Stimulated activated CD4-positive, alpha-beta T cell treated with anti-CD3 and anti-CD28 coated beads, Interleukin-1b, Interleukin-23, amount 100 ng/mL, for 24 hours (primary cell): ENCODE results near the gene PDILT.
"Not testable (repeated sequence)": the region's sequence is repeated elsewhere in the genome, so short reads cannot be mapped to it uniquely, and the experiment has no call there.

Experiments
- DNase-seq, 4 experiments: peaks; one replicate each; pipeline ENCODE4 v3.0.0-alpha.2; 2020; ENCODE audit warnings: low read depth in 4 of 4, low spot score in 1 of 4

Gene PDILT

DNA sequence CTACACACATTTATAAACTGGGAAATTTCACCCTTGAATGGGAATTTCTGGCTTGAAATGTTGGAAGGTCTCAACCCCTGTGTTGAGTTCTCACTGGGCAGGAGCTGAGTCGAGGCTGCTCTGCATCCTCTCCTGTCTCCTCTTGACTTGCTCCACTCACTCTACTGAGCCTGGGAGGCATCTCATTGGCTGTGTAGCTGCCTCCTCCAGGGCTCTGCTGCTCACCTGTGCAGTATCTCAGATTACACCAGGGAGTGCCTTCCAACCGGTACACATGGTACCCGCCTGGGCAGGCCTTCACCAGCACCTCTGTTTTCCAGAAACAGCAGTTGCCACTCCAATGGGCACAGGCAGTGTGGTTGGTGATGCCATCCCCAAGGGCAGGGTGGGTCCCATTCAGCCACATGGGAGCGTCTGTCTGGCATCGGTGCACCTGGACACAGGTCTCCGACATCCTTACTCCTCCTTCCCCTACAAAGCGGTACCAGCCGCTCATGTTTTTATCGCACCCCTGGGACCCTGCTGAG, 80.9 kb downstream of the PDILT start:
- no peak for DNase-seq

DNA sequence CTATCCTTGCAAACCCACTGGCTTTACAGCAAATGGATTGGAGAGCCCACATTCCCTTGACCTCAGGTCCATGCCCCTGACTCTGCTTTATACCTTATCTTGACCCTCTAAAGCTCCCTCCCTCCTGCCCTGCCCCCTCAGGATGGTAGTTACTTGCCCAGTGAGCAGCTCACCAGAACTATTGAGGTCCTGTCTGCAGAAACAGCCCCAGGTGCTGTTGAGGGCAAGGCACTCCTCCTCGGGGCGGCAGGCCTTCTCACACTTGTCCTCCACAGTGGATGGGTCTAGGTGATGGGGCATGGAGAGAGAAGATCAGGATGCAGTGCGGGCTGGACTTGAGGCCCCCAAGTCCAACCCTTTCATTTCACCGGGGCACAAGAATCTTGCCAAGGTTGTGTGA, 81.8 kb downstream of the PDILT start:
- DNase-seq = no peak

DNA sequence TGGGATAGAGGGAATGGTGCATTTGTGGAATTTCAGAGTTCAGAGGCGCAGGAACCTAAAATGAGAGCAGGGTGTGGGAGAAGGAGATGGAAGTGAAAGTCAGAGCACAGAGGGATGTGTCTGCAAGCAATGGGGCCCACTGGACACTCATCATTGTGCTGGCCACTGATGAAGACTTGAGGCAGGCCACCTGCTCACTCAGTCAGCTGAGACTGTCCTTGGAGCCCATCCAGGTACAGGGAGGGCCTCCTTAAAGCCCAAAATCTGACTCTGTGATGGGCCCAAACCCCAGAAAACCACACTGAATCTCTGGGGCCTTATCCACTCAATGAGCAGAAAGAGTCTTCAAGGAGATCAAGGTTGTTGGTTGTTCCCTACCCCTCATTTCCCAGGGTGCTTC, 82.9 kb downstream of the PDILT start:
- no peak for DNase-seq

DNA sequence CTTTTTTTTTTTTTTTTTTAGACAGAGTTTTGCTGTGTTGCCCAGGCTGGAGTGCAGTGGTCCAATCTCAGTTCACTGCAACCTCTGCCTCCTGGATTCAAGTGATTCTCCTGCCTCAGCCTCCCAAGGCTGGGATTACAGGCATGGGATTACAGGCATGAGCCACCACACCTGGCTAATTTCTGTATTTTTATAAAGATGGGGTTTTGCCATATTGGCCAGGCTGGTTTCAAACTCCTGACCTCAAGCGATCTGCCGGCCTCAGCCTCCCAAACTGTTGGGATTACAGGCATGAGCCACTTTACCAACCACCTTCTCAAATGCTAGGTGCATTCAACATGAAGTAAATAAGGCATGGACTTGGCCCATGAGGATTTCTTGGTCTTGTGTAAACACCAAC, 83.5 kb downstream of the PDILT start:
- not testable (repeated sequence) for DNase-seq

DNA sequence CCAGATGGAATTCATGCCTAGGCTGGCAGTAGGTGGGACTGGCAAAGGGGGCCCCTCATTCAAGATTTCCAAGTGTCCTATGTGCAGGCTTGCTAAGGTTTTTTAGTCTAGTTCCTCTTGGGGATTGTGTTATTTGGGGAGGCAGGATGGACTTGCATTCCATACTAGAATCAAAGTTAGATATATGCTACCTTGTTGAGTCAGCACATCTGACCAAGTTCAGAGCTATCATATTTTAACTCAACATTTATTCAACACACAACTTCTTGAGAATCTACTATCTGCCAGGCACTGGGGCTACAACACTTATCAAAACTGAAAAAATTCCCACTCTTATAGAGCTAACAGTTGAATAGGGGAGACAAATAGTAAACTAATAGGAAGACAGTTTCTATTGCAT, 83.9 kb downstream of the PDILT start:
- DNase-seq = no peak

DNA sequence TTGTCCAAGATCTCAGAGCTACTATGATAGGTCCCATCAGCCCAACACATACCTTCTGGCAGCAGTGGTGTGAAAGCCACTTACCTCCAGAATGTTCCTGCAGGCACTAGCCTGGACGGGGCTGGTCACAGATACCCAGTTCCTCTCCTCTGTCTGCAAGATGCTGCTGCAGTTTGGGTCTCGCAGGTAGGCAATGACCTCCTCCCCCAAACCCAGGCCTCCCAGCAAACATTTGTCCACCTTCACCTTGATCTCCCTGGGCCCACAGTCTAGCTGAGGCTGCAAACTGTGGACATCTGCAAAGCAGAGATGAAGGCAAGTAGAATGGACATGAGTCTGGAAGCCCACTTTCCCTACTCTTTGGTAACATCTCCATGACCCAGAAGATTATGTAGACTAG, 84.4 kb downstream of the PDILT start:
- no peak for DNase-seq

DNA sequence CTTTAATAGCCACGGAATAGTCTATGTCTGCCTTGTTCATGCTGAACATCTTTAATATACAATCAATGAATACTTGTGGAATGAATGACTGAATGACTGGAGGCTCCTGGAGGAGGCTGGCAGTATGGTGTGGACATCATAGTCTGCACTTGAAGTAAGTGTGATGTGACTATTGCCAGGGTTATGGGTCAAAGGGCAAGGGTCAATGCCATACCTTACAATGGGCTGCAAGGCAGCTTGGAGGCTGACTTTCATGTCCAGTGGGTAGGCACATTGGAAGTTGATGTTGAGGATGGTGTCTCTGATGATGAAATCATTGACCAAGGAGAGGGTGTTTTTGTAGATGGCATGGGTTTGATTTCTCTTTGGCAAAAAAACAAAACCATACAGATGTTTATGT, 85.1 kb downstream of the PDILT start:
- DNase-seq = no peak

DNA sequence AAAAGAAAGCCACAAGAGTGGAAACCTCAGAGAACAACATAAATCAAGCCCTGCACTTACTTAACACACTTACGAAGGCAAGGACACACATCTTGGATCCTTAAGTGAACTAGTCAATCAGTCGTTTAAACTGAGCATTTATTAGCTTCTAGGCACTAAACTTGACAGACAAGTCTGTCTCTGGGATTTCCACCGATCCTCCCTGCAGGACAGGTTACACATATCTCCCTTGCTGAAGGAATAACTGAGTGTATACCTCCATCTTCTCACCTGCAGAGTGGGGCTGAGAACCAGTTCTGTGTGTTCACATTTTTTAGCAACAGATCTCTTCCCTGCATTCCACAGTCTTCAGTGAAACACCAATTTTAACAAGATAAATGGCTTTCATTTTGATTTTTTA, 86.1 kb downstream of the PDILT start:
- DNase-seq = no peak

DNA sequence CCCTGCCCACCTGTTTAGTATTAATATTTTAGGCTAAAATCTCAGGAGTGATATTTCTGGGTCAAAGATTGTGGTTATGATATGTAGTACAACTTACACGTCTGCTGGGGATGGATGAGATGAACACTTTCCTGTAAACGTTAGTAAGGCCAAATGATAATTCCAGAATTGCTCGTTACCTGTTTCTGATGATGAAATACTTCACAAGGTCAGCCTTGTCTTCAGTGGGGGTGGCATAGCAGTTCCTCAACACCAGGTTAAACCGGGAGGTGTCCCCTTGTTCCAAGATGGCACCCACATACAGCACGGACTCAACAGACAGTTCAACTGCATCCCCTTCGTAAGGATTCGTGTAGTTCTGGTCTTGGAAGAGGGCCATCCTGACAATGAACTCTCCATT, 86.5 kb downstream of the PDILT start:
- no peak for DNase-seq

DNA sequence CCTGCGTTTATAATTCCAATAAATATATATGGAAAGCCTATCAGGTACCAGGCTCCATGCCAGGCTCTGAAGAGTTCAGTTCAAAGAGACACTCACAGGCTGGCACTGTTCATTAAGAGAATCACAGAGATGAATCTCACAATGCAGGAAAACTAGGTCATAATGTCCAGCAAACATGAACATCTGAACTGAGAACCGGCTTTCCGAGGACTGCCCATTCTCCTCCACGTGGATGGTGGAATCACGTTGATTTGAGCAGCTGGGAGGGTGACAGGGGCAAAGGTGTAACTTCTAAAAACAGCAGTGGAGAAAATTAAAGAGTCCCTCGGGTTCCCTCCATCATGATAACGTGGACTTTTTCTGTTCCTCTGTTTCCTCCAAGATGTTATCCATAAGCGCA, 87.4 kb downstream of the PDILT start:
- DNase-seq = no peak

DNA sequence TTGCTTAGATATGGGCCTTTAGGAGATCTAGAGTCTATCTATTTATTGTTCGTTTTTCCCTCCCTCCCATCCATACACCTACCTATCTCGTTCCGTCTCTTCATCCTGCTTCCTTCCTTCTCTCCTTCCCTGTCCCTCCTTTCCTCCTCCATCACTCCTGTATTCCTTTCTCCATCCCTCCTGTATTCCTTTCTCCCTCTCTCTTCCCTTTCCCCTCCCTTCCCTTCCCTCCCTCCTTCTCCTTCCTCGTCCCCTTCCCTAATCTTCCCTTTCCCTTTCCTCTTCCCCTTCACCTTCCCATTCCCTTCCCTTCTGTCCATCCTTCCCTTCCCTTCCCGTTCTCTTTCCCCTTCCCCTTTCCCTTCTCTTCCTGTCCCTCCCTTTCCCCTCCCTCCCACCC, 87.8 kb downstream of the PDILT start:
- no peak for DNase-seq

DNA sequence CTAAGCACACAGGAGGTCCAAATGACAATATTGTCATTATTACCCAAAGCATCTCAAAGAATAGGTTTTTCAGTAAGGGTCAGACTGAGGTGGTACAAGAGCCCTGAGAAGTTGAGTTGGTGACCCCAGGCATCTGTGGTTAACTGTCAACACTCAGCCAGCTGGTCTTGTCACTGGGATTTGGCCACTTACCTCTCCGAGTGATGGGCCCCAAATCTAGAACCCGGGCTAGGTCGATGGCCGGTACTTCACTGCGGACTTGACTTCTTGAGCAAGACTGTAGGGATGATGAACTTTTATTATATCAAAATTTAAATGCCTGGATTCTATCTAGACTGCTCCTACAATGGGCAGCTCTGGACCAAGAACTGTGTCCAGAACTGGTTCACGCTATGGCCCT, 88.8 kb downstream of the PDILT start:
- DNase-seq = no peak

DNA sequence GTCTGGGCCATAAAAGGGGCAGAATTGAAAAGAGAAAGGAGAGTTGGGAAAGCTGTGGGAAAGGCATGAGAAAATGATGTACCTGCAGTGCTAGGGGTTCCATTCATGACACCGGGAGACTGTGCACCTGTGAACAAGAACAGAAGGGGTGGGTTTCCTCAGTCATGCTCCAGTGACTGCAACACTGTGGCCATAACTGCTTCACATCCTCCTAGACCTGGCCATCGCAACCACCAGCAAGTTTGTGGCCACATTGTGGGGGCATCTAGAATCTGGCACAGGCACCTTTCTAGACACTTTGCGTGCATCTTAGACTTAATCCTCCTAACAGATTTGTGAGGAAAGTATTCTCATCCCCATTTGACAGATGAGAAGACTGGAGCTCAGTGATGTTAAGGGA, 90.0 kb downstream of the PDILT start:
- DNase-seq = no peak

DNA sequence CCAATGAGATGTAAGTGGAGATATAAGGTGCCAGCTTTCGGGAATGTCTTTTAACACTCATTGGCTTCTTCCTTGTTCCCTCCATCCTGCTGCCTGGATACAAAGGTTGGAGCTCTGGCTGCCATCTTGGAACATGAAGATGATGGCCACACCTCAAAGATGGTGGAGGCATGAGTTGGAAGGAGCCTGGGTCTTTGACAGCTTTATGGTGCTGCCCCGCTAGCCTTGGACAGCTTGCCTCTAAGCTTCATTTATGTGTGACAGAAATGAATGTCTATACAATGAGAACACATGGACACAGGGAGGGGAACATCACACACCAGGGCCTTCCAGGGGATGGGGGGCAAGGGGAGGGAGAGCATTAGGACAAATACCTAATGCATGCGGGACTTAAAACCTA, 90.8 kb downstream of the PDILT start:
- DNase-seq = no peak

DNA sequence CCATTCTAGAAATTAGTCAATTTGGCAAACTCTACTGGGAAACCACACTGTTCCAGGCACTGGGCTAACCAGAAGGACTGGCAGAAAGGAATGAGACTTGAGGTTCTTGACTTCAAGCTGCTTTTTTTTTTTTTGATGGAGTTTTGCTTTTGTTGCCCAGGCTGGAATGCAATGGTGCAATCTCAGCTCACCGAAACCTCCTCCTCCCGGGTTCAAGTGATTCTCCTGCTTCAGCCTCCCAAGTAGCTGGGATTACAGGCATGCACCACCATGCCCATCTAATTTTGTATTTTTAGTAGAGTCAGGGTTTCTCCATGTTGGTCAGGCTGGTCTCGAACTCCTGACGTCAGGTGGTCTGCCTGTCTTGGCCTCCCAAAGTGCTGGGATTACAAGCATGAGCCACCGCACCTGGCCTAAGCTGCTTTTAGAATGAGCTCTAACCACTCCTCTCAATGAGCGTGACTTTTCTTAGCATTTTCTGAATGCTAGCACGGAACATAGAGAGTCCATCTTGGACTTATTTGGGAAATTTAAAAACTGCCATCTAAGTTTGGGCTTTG, 91.9 kb downstream of the PDILT start:
- DNase-seq = not testable (repeated sequence)

DNA sequence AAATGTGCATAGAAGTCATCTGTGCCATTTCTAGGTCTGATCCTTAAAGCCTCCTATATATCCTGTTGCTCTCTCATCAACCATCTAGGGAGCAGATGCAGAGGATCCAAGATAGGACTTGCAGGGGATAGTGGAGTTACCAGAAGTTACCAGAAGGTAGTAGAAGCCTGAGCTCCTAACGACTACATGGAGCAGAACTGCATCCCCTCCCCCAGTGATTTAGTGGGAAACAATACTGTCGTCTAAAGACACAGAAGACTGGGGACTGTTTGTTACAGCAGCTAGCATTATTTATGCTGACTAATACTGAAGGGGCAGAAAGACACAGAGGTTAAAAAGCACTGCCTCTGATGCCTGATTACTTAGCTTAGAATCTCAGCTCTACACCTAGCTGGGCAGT, 93.0 kb downstream of the PDILT start:
- DNase-seq = no peak

DNA sequence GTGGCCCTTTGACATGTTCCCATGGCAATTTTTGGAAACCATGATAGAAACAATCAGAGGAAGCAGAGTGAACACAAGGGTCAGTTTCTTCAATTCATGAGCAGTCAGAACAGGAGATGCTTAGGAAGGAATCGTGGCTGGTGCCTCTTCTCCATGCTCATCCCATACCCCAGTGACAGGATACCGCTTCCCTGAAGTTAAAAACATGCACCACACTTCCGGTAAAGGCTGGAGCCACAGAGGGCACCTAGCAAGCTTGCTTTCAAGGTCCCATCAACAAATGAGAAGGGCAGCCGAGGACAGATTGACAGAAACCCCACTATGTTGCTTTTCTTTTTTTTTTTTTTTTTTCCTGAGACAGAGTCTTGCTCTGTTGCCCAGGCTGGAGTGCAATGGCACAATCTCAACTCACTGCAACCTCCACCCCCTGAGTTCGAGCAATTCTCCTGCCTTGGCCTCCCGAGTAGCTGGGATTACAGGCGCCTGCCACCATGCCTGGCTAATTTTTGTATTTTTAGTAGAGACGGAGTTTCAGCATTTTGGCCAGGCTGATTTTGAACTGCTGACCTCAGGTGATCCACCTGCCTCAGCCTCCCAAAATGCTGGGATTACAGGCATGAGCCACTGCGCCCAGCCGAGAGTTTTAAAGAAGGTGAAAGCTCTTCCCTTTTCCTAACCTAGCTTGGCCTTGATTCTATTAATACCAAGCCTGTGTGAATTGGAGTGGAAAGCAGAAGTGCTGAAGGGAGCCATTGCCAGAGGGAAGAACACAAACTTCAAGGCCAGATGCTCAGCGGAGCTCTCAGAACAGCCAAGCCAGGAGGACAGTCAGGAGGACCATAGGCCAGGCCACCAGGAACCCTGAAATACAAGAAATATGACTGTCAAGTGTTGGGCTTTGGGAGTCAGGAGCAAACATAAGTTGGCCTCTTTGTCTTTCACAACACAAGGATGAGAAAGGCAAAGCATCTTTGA, 93.8 kb downstream of the PDILT start:
- no peak for DNase-seq

DNA sequence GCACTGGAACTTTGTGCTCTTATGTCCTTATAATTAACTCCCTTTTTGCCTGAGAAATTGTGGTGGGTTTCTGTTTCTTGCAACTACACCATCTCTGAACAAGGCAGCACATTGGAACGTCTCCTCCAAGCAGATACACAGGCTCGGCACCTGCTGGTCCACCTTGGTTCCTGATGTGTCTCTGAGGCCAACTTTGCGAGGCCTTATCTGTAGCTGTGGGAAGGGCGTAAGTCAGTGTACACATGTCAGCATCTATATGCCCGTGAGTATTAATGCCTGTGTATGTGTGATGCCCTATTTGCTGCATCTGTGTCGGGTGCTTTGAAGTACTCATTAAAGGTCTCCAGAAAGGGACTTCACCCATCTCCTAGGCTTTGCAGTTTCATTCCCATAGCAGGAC, 94.8 kb downstream of the PDILT start:
- DNase-seq = no peak
